GM23248 (cell line): ENCODE data around the gene C20orf202. TPM values are rescaled to one million over a fixed set of nuclear protein-coding genes. Genes with fewer than 3 reads are reported as not detected.

Source experiments
- DNase-seq: peaks from one replicate; pipeline ENCODE4 v3.0.0-alpha.2; 2015
- H2AFZ ChIP-seq: fragments of 200-600 bp; sonication (generic); 2 replicates; pipeline ENCODE4 v1.6.1; 2016; ENCODE audit warnings: antibody characterized with exemption
- H3F3A ChIP-seq: fragments of 200-600 bp; sonication (generic); 2 replicates; pipeline ENCODE4 v1.6.1; 2016; ENCODE audit warnings: mild to moderate bottlenecking, antibody characterized with exemption, mixed run types; ENCODE audit not compliant: insufficient read depth
- H3K27ac ChIP-seq: fragments of 200-600 bp; sonication (generic); 2 replicates; pipeline ENCODE4 v1.5.1; 2016; ENCODE audit warnings: mild to moderate bottlenecking
- H3K27me3 ChIP-seq: fragments of 200-600 bp; sonication (generic); replicated peaks from 2 replicates; pipeline ENCODE4 v1.6.1; 2016; ENCODE audit warnings: mild to moderate bottlenecking; ENCODE audit not compliant: insufficient read depth
- H3K36me3 ChIP-seq: fragments of 200-600 bp; sonication (generic); 2 replicates; pipeline ENCODE4 v1.6.1; 2016; ENCODE audit warnings: low read depth, mild to moderate bottlenecking
- H3K4me1 ChIP-seq: fragments of 200-600 bp; sonication (generic); 2 replicates; pipeline ENCODE4 v1.6.1; 2016; ENCODE audit warnings: mild to moderate bottlenecking; ENCODE audit not compliant: insufficient read depth
- H3K4me2 ChIP-seq: fragments of 200-600 bp; sonication (generic); one replicate; pipeline ENCODE4 v1.6.1; 2016; ENCODE audit warnings: mild to moderate bottlenecking; ENCODE audit not compliant: unreplicated experiment
- H3K4me3 ChIP-seq: fragments of 200-600 bp; sonication (generic); 2 replicates; pipeline ENCODE4 v1.5.1; 2016; ENCODE audit warnings: mild to moderate bottlenecking
- H3K79me2 ChIP-seq: fragments of 200-600 bp; sonication (generic); 2 replicates; pipeline ENCODE4 v1.6.1; 2016; ENCODE audit warnings: mild to moderate bottlenecking; ENCODE audit not compliant: insufficient read depth
- H3K9ac ChIP-seq: fragments of 200-600 bp; sonication (generic); 2 replicates; pipeline ENCODE4 v1.6.1; 2016; ENCODE audit warnings: mild to moderate bottlenecking
- H3K9me2 ChIP-seq: fragments of 200-600 bp; sonication (generic); 2 replicates; pipeline ENCODE4 v1.6.1; 2016; ENCODE audit warnings: mixed run types, mild to moderate bottlenecking, moderate library complexity; ENCODE audit not compliant: insufficient read depth
- H3K9me3 ChIP-seq: fragments of 200-600 bp; sonication (generic); one replicate; pipeline ENCODE4 v1.6.1; 2017; ENCODE audit warnings: low read depth
- H4K20me1 ChIP-seq: fragments of 200-600 bp; sonication (generic); 2 replicates; pipeline ENCODE4 v1.6.0; 2016; ENCODE audit not compliant: insufficient read depth
- EZH2 ChIP-seq: fragments of 200-600 bp; sonication (generic); IDR thresholded peaks from 2 replicates; pipeline ENCODE4 v1.6.1; 2018; ENCODE audit warnings: antibody characterized with exemption, mild to moderate bottlenecking; ENCODE audit not compliant: insufficient read depth, poor library complexity, severe bottlenecking
- EZH2phosphoT487 ChIP-seq: fragments of 200-600 bp; sonication (generic); IDR thresholded peaks from 2 replicates; pipeline ENCODE4 v1.6.1; 2018; ENCODE audit warnings: antibody characterized with exemption, moderate library complexity, mild to moderate bottlenecking, low read depth; ENCODE audit not compliant: insufficient read depth
- WGBS, 2 experiments: methylation state at CpG; one replicate each; pipeline ENCODE4 v1.1.6; 2015 to 2017; ENCODE audit warnings: low lambda C conversion rate in 2 of 2, low coverage in 1 of 2; ENCODE audit errors: missing lambda C conversion rate in 2 of 2; 5-methylcytosine and 5-hydroxymethylcytosine counted together
- in situ Hi-C: fragments of 300-500 bp; cut with MboI; formaldehyde crosslinking; loops from 2 replicates; pipeline ENCODE4 v1.15.0; 2020
- polyA plus RNA-seq: library from polyadenylated mRNA; unstranded; fragments of >200 nt; fragmentation: Nextera tagmentation; extraction: Ambion mirVana; gene quantifications from 2 replicates; pipeline ENCODE4 v1.2.1, GENCODE V29; 2016
- total RNA-seq: library from RNA; depleted of rRNA; stranded (reverse); fragments of >200 nt; shearing (Covaris generic); gene quantifications from 2 replicates; pipeline ENCODE4 v1.2.3, GENCODE V29; 2014; rRNA removed

The C20orf202 gene
- total and polyA plus RNA-seq, 2 experiments from 2014 or later = not detected

GRCh38 chr20:1255675-1256074 is 52.4 kb downstream of the C20orf202 start:
- no peaks in the 10 kb centered on the region for H3K9me3 ChIP-seq
- peaks cover 9% of the 10 kb centered on the region; the same call in 1 of the 2 replicates for H3K27me3 ChIP-seq
- H3K9ac ChIP-seq = no peak overlapping the region
- TF ChIP-seq EZH2phosphoT487 (no peak), EZH2 (no peak)
- H2AFZ ChIP-seq = no peak overlapping the region
- H4K20me1 ChIP-seq = no peaks in the 10 kb centered on the region
- H3K9me2 ChIP-seq = no peaks in the 10 kb centered on the region
- 5 to 15% methylated on average over 2 of the region's 2 CpGs for WGBS, 2 experiments
- H3K4me2 ChIP-seq = no peak overlapping the region
- no peaks in the 10 kb centered on the region for H3K79me2 ChIP-seq
- H3K27ac ChIP-seq = no peak overlapping the region
- in situ Hi-C loops = no loop called here
- H3K4me1 ChIP-seq = no peaks in the 10 kb centered on the region
- H3F3A ChIP-seq = no peaks in the 10 kb centered on the region
- DNase-seq = no peak
- no peaks in the 10 kb centered on the region for H3K36me3 ChIP-seq
- no peak overlapping the region for H3K4me3 ChIP-seq

Other genes starting within 250 kb of the C20orf202 start
- not detected in 2 replicates for gene RSPO4, start 201.1 kb upstream of the C20orf202 start, total RNA-seq
- gene RSPO4, start 201.1 kb upstream of the C20orf202 start, polyA plus RNA-seq = 1.7 and 1.9 TPM in 2 replicates
- gene PSMF1, start 84.9 kb upstream of the C20orf202 start, total RNA-seq = 68.7 and 160 TPM in 2 replicates
- gene PSMF1, start 84.9 kb upstream of the C20orf202 start, polyA plus RNA-seq = 150 and 165 TPM in 2 replicates
- gene TMEM74B, start 18.5 kb upstream of the C20orf202 start, total RNA-seq = 0.43 TPM in 1 of 2 replicates, not detected in the other
- 0.18 and 0.23 TPM in 2 replicates for gene TMEM74B, start 18.5 kb upstream of the C20orf202 start, polyA plus RNA-seq
- gene RAD21L1, start 22.6 kb downstream of the C20orf202 start, total RNA-seq = not detected in 2 replicates
- gene RAD21L1, start 22.6 kb downstream of the C20orf202 start, polyA plus RNA-seq = 0.16 TPM in 2 replicates
- gene SNPH, start 62.8 kb downstream of the C20orf202 start, total RNA-seq = 11.2 and 12.9 TPM in 2 replicates
- gene SNPH, start 62.8 kb downstream of the C20orf202 start, polyA plus RNA-seq = 5.7 and 5.9 TPM in 2 replicates
- gene SDCBP2, start 125.7 kb downstream of the C20orf202 start, total RNA-seq = 4.9 and 5.5 TPM in 2 replicates
- 4.1 and 4.2 TPM in 2 replicates for gene SDCBP2, start 125.7 kb downstream of the C20orf202 start, polyA plus RNA-seq
- 150 and 162 TPM in 2 replicates for gene FKBP1A, start 189.6 kb downstream of the C20orf202 start, total RNA-seq
- 844 and 887 TPM in 2 replicates for gene FKBP1A, start 189.6 kb downstream of the C20orf202 start, polyA plus RNA-seq